ENCODE results near the gene DNAH17.
A peak's percentile ranks its signal among the peaks of the same experiment; 100 is the strongest.

Gene DNAH17

GRCh38 chr17:78498848-78499247 is 78.3 kb downstream of the DNAH17 start:
- no peak for DNase-seq (ENCODE audit: low read depth, low spot score)

GRCh38 chr17:78497115-78497540 is 80.1 kb downstream of the DNAH17 start:
- DNase-seq (ENCODE audit: low read depth, low spot score) = peak; percentile 89

- no peak for DNase-seq (ENCODE audit: low read depth, low spot score)
These were observed 80.9 kb downstream of the DNAH17 start for GRCh38 chr17:78496311-78496710.

GRCh38 chr17:78495634-78496033 is 81.6 kb downstream of the DNAH17 start:
- no peak for DNase-seq (ENCODE audit: low read depth, low spot score)

GRCh38 chr17:78494696-78495330 is 82.4 kb downstream of the DNAH17 start:
- no peak for DNase-seq (ENCODE audit: low read depth, low spot score)

GRCh38 chr17:78493853-78494695 is 83.1 kb downstream of the DNAH17 start:
- no peak for DNase-seq (ENCODE audit: low read depth, low spot score)

GRCh38 chr17:78493450-78493849 is 83.7 kb downstream of the DNAH17 start:
- no peak for DNase-seq (ENCODE audit: low read depth, low spot score)

- no peak for DNase-seq (ENCODE audit: low read depth, low spot score)
These were observed 84.9 kb downstream of the DNAH17 start for GRCh38 chr17:78492116-78492799.

- no peak for DNase-seq (ENCODE audit: low read depth, low spot score)
These were observed 85.7 kb downstream of the DNAH17 start for GRCh38 chr17:78491236-78492115.

GRCh38 chr17:78490673-78491072 is 86.5 kb downstream of the DNAH17 start:
- no peak for DNase-seq (ENCODE audit: low read depth, low spot score)

- no peak for DNase-seq (ENCODE audit: low read depth, low spot score)
These were observed 87.0 kb downstream of the DNAH17 start for GRCh38 chr17:78490156-78490555.

GRCh38 chr17:78488867-78489634 is 88.1 kb downstream of the DNAH17 start:
- no peak for DNase-seq (ENCODE audit: low read depth, low spot score)

- no peak for DNase-seq (ENCODE audit: low read depth, low spot score)
These were observed 89.0 kb downstream of the DNAH17 start for GRCh38 chr17:78488156-78488555.

GRCh38 chr17:78486946-78487680 is 90.1 kb downstream of the DNAH17 start:
- DNase-seq (ENCODE audit: low read depth, low spot score) = no peak

- DNase-seq (ENCODE audit: low read depth, low spot score) = no peak
These were observed 90.9 kb downstream of the DNAH17 start for GRCh38 chr17:78486228-78486802.

GRCh38 chr17:78485290-78486168 is 91.7 kb downstream of the DNAH17 start:
- no peak for DNase-seq (ENCODE audit: low read depth, low spot score)

GRCh38 chr17:78484271-78485246 is 92.6 kb downstream of the DNAH17 start:
- peak; percentile 46 for DNase-seq (ENCODE audit: low read depth, low spot score)

Measured in astrocyte of the hippocampus (primary cell).